K562 (cell line): ENCODE measurements around the gene PAQR6. TPM values are rescaled to one million over a fixed set of nuclear protein-coding genes. Genes with fewer than 3 reads are reported as not detected.

Source experiments
- C11orf30 ChIP-seq: fragments of 450-650 bp; IDR thresholded peaks from 2 replicates; pipeline ENCODE4 v1.6.1; 2016; ENCODE audit warnings: low read depth, mild to moderate bottlenecking
- CAMTA2 ChIP-seq: fragments of 250-450 bp; sonication (Bioruptor Pico); conservative IDR thresholded peaks from 2 replicates; pipeline ENCODE4 v1.5.1; 2022
- E2F8 ChIP-seq: fragments of 450-650 bp; IDR thresholded peaks from 2 replicates; pipeline ENCODE4 v1.7.1; 2018; ENCODE audit warnings: mild to moderate bottlenecking, low read depth; ENCODE audit not compliant: partially characterized antibody
- EP400 ChIP-seq: fragments of 450-650 bp; IDR thresholded peaks from 2 replicates; pipeline ENCODE4 v1.6.1; 2017; ENCODE audit warnings: antibody characterized with exemption, mild to moderate bottlenecking, moderate library complexity
- GABPB2 ChIP-seq: fragments of 250-450 bp; sonication (Bioruptor Pico); conservative IDR thresholded peaks from 2 replicates; pipeline ENCODE4 v1.5.1; 2021; ENCODE audit warnings: mild to moderate bottlenecking
- JUN ChIP-seq, 2 experiments: sonication (generic) in 1 of 2; formaldehyde crosslinking in 1 of 2; IDR thresholded peaks; 2 replicates each; pipeline versions ENCODE4 v1.6.1 to v1.8.0; 2012 to 2022; ENCODE audit warnings: borderline replicate concordance in 2 of 2, mild to moderate bottlenecking in 2 of 2, improper control_type of control experiment in 1 of 2, low read depth in 1 of 2, low read length in 1 of 2, missing genetic modification reagents in 1 of 2
- KAT8 ChIP-seq: fragments of 450-650 bp; IDR thresholded peaks from 2 replicates; pipeline ENCODE4 v1.6.1; 2016; ENCODE audit warnings: low read depth, mild to moderate bottlenecking
- LARP7 ChIP-seq: fragments of 450-650 bp; IDR thresholded peaks from 2 replicates; pipeline ENCODE4 v1.6.1; 2016
- PCBP2 ChIP-seq: fragments of 200-400 bp; formaldehyde crosslinking; IDR thresholded peaks from 2 replicates; pipeline ENCODE4 v1.6.1; 2018; ENCODE audit warnings: low read length, low read depth, mild to moderate bottlenecking, moderate library complexity; ENCODE audit not compliant: poor library complexity, severe bottlenecking
- PRPF4 ChIP-seq: fragments of 200-400 bp; formaldehyde crosslinking; IDR thresholded peaks from one replicate; pipeline ENCODE4 v1.6.1; 2017; ENCODE audit warnings: low read length, low read depth, mild to moderate bottlenecking; ENCODE audit not compliant: insufficient read depth, poor library complexity, severe bottlenecking
- SAFB2 ChIP-seq: fragments of 200-400 bp; formaldehyde crosslinking; IDR thresholded peaks from 2 replicates; pipeline ENCODE4 v1.6.1; 2018; ENCODE audit warnings: borderline replicate concordance, low read length, low read depth, moderate library complexity; ENCODE audit not compliant: severe bottlenecking
- SAP30 ChIP-seq: fragments of 200-600 bp; sonication (generic); IDR thresholded peaks from 2 replicates; pipeline ENCODE4 v1.6.1; 2012; ENCODE audit warnings: borderline replicate concordance, low read depth, mild to moderate bottlenecking, moderate library complexity, low read length, control low read depth, inconsistent platforms; ENCODE audit not compliant: insufficient read depth, poor library complexity, severe bottlenecking
- SMAD1 ChIP-seq: fragments of 150-350 bp; IDR thresholded peaks from 2 replicates; pipeline ENCODE4 v1.6.1; 2014; ENCODE audit warnings: low read length, low read depth; ENCODE audit not compliant: partially characterized antibody
- SREBF2 ChIP-seq: sonication (generic); formaldehyde crosslinking; IDR thresholded peaks from 2 replicates; pipeline ENCODE4 v1.4.0; 2020; ENCODE audit warnings: mild to moderate bottlenecking, missing genetic modification reagents
- TFAP4 ChIP-seq: sonication (generic); formaldehyde crosslinking; IDR thresholded peaks from 2 replicates; pipeline ENCODE4 v1.8.0; 2022; ENCODE audit warnings: missing genetic modification reagents, mild to moderate bottlenecking, moderate library complexity, borderline replicate concordance
- U2AF1 ChIP-seq: fragments of 200-400 bp; formaldehyde crosslinking; optimal IDR thresholded peaks from 2 replicates; pipeline ENCODE3; 2017; ENCODE audit warnings: mild to moderate bottlenecking, low read depth, low read length, moderate library complexity
- ZNF239 ChIP-seq: fragments of 250-450 bp; sonication (Bioruptor Pico); IDR thresholded peaks from 2 replicates; pipeline ENCODE4 v1.4.0; 2020; ENCODE audit warnings: mild to moderate bottlenecking
- ZNF324 ChIP-seq: fragments of 250-450 bp; sonication (Bioruptor Pico); IDR thresholded peaks from 2 replicates; pipeline ENCODE4 v1.4.0; 2020; ENCODE audit warnings: mild to moderate bottlenecking
- ZNF766 ChIP-seq: fragments of 200-800 bp; sonication (Bioruptor generic); conservative IDR thresholded peaks from 2 replicates; pipeline ENCODE4 v1.6.1; 2016; ENCODE audit warnings: missing genetic modification characterization, missing compliant biosample characterization
- ZSCAN29 ChIP-seq: fragments of 450-650 bp; IDR thresholded peaks from 2 replicates; pipeline ENCODE4 v1.6.1; 2017
- polyA plus RNA-seq, 8 experiments: library from polyadenylated mRNA; depleted of rRNA in 4 of 8; stranded (reverse) in 5 of 8; unstranded in 3 of 8; fragments of >200 nt; fragmentation: Nextera tagmentation in 2 of 8; fragmentation: Illumina TruSeq in 1 of 8; extraction: Ambion mirVana in 2 of 8; extraction: Trizol in 1 of 8; gene quantifications; 2 replicates each; pipeline versions ENCODE4 v1.2.1 to v1.2.3, GENCODE V29; 2011 to 2014; ENCODE audit warnings: inconsistent platforms in 1 of 8, missing spikeins in 1 of 8
- total RNA-seq, 7 experiments: library from RNA; depleted of rRNA in 6 of 7; stranded (reverse); fragments of >200 nt in 6 of 7; fragmentation: Illumina TruSeq in 2 of 7; extraction: Trizol in 2 of 7; gene quantifications; 2 replicates each; pipeline versions ENCODE4 v1.2.1 to v1.2.3, GENCODE V29; 2011 to 2021; ENCODE audit warnings: low replicate concordance in 1 of 7
- TF ChIP-seq, protein P1 (sequence below): fragments of 250-450 bp; sonication (Bioruptor Pico); IDR thresholded peaks from 2 replicates; pipeline ENCODE4 v1.5.0; 2021
- TF ChIP-seq, protein P2 (sequence below): sonication (generic); formaldehyde crosslinking; IDR thresholded peaks from 2 replicates; pipeline ENCODE4 v1.8.1; 2023; ENCODE audit warnings: mild to moderate bottlenecking, missing genetic modification reagents, moderate library complexity

The PAQR6 gene
- total and polyA plus RNA-seq, 9 of the 15 experiments (the other 6 are each of a cell fraction or from before 2014, with no cell fraction given) = 0.07 to 1.8 (median 0.62) TPM

DNA sequence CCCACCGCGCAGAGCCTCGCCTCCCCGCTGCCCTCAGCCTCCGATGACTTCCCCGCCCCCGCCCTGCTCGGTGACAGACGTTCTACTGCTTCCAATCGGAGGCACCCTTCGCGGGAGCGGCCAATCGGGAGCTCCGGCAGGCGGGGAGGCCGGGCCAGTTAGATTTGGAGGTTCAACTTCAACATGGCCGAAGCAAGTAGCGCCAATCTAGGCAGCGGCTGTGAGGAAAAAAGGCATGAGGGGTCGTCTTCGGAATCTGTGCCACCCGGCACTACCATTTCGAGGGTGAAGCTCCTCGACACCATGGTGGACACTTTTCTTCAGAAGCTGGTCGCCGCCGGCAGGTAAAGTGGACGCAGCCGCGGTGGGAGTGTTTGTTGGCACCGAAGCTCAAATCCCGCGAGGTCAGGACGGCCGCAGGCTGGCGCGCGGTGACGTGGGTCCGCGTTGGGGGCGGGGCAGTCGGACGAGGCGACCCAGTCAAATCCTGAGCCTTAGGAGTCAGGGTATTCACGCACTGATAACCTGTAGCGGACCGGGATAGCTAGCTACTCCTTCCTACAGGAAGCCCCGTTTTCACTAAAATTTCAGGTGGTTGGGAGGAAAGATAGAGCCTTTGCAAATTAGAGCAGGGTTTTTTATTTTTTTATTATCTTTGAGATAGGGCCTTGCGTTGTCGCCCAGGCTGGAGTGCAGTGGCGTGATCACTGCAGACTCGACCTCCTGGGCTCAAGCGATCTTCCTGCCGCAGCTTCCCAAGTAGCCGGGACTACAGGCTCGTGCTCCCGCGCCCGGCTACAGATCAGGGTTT is 34.8 kb downstream of the PAQR6 start, which contains the start of gene PMF1 (continued):
- no peak for TF ChIP-seq ZSCAN29
- TF ChIP-seq CAMTA2 = no peak
- peak; percentile 86 for TF ChIP-seq TFAP4 (CRISPR knock-in tag)
- TF ChIP-seq SAP30 = peak; percentile 53
- no peak for TF ChIP-seq SAFB2
- TF ChIP-seq SMAD1 = peak; percentile 34
- TF ChIP-seq, protein P1, sequence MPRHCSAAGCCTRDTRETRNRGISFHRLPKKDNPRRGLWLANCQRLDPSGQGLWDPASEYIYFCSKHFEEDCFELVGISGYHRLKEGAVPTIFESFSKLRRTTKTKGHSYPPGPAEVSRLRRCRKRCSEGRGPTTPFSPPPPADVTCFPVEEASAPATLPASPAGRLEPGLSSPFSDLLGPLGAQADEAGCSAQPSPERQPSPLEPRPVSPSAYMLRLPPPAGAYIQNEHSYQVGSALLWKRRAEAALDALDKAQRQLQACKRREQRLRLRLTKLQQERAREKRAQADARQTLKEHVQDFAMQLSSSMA (CRISPR knock-in tag) = no peak
- no peak for TF ChIP-seq PCBP2
- no peak for TF ChIP-seq LARP7
- TF ChIP-seq KAT8 = no peak
- TF ChIP-seq SREBF2 (CRISPR knock-in tag) = no peak
- no peak for TF ChIP-seq GABPB2 (CRISPR knock-in tag)
- TF ChIP-seq E2F8 = peak; percentile 80
- TF ChIP-seq, protein P2, sequence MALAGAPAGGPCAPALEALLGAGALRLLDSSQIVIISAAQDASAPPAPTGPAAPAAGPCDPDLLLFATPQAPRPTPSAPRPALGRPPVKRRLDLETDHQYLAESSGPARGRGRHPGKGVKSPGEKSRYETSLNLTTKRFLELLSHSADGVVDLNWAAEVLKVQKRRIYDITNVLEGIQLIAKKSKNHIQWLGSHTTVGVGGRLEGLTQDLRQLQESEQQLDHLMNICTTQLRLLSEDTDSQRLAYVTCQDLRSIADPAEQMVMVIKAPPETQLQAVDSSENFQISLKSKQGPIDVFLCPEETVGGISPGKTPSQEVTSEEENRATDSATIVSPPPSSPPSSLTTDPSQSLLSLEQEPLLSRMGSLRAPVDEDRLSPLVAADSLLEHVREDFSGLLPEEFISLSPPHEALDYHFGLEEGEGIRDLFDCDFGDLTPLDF (CRISPR knock-in tag) = peak; percentile 82
- TF ChIP-seq ZNF766 (CRISPR knock-in tag) = no peak
- peak; percentile 96 for TF ChIP-seq EP400
- no peak for TF ChIP-seq ZNF324 (CRISPR knock-in tag)
- peak; percentile 90 for TF ChIP-seq C11orf30
- no peak for TF ChIP-seq ZNF239 (CRISPR knock-in tag)
- TF ChIP-seq JUN (IDR thresholded peaks at IDR 0.05; ENCODE audit: borderline replicate concordance, low read depth, low read length) = peak; percentile 21; the same call in 1 of the 2 replicates
- TF ChIP-seq JUN (CRISPR knock-in tag; IDR thresholded peaks at IDR 0.05; ENCODE audit: borderline replicate concordance) = no peak
- TF ChIP-seq PRPF4 = no peak
- TF ChIP-seq U2AF1 = no peak
